GM06990 (cell line): Measurements from ENCODE around the gene OR2G3.

Experiments
- DNase-seq: peaks from one replicate; pipeline ENCODE4 v3.0.0-alpha.2; 2011; ENCODE audit not compliant: insufficient read length; ENCODE audit errors: extremely low read depth
- H3K27me3 ChIP-seq: replicated peaks from 2 replicates; pipeline ENCODE4 v1.6.0; 2011; ENCODE audit warnings: low read length; ENCODE audit not compliant: control insufficient read depth, insufficient read depth
- H3K36me3 ChIP-seq: 2 replicates; pipeline ENCODE4 v1.5.1; 2011; ENCODE audit warnings: low read length; ENCODE audit not compliant: control insufficient read depth, insufficient read depth
- H3K4me3 ChIP-seq: replicated peaks from 2 replicates; pipeline ENCODE4 v1.5.1; 2011; ENCODE audit warnings: low read depth, mild to moderate bottlenecking, control low read depth, low read length
- CTCF ChIP-seq: IDR thresholded peaks from 2 replicates; pipeline ENCODE4 v1.5.1; 2011; ENCODE audit warnings: low read length, control low read depth, mild to moderate bottlenecking, inconsistent platforms; ENCODE audit not compliant: insufficient read depth, poor library complexity, severe bottlenecking

Gene OR2G3

GRCh38 chr1:247605286-247605685 lies at the start of gene OR2G3:
TSS of gene OR2G3 (plus strand) at chr1:247605586. CDS start at chr1:247605586, 0 bp downstream.
- TF ChIP-seq CTCF, result no peak
- no peaks in the 10 kb centered on the region for H3K36me3 ChIP-seq
- no peak within 1 kb of the TSS for H3K4me3 ChIP-seq
- no peak for DNase-seq
- H3K27me3 ChIP-seq, result no peaks in the 10 kb centered on the region

- H3K36me3 ChIP-seq, result no peaks in the 10 kb centered on the region
- TF ChIP-seq CTCF, result no peak
- no peak overlapping the region for H3K4me3 ChIP-seq
- DNase-seq, result no peak
- no peaks in the 10 kb centered on the region for H3K27me3 ChIP-seq
Observed at GRCh38 chr1:247557926-247558674, 47.3 kb upstream of the OR2G3 start.

- DNase-seq, result no peak
- H3K27me3 ChIP-seq, result no peaks in the 10 kb centered on the region
- no peaks in the 10 kb centered on the region for H3K36me3 ChIP-seq
- TF ChIP-seq CTCF, result no peak
- H3K4me3 ChIP-seq, result no peak overlapping the region
Observed at GRCh38 chr1:247561711-247562110, 43.7 kb upstream of the OR2G3 start.

- H3K36me3 ChIP-seq, result no peaks in the 10 kb centered on the region
- no peak overlapping the region for H3K4me3 ChIP-seq
- no peaks in the 10 kb centered on the region for H3K27me3 ChIP-seq
- no peak for TF ChIP-seq CTCF
- no peak for DNase-seq
Observed at GRCh38 chr1:247562198-247562597, 43.2 kb upstream of the OR2G3 start.

GRCh38 chr1:247574236-247574635 lies 31.1 kb upstream of the OR2G3 start:
- Histone ChIP-seq H3K36me3 (no peaks in the 10 kb centered on the region), H3K27me3 (no peaks in the 10 kb centered on the region; the same call in none of the 2 replicates), H3K4me3 (no peak overlapping the region)
- DNase-seq, result no peak
- no peak for TF ChIP-seq CTCF

- no peak for TF ChIP-seq CTCF
- no peaks in the 10 kb centered on the region for H3K36me3 ChIP-seq
- no peak for DNase-seq
- H3K27me3 ChIP-seq, result no peaks in the 10 kb centered on the region; the same call in none of the 2 replicates
- no peak overlapping the region for H3K4me3 ChIP-seq
Observed at GRCh38 chr1:247574664-247575063, 30.7 kb upstream of the OR2G3 start.
